K562 (cell line): Measurements from ENCODE around the gene CRABP2. TPM values are rescaled to one million over a fixed set of nuclear protein-coding genes. Genes with fewer than 3 reads are reported as not detected.

Experiments used
- ATAC-seq: fragments of 200-7000 bp; cut with Tn5 transposase; 3 replicates; pipeline ENCODE4 v1.9.1; 2020; ENCODE audit warnings: moderate library complexity
- BruUV-seq: library from RNA; stranded (reverse); fragments of 400-500 nt; replicated peaks from 2 replicates; lab custom pipeline; 2021; lab: Mats Ljungman, UMichigan
- CTCF ChIA-PET: fragments of 300-600 bp; formaldehyde crosslinking; extraction: SDS; loops from one replicate; lab custom pipeline; 2021; ENCODE audit warnings: low intra/inter-chr PET ratio; lab: Yijun Ruan, JAX
- POLR2A ChIA-PET: fragments of 300-600, 350-650 bp; sonication (Branson Sonifier 250); formaldehyde crosslinking; extraction: SDS; loops from one replicate; lab custom pipeline; 2021; ENCODE audit warnings: antibody characterized with exemption, inconsistent platforms; lab: Yijun Ruan, JAX
- DNase-seq, 4 experiments: peaks; one replicate each; pipeline versions ENCODE4 v3.0.0 to v3.0.0-alpha.2; 2011 to 2018; ENCODE audit warnings: low spot score in 3 of 4, mixed read lengths in 3 of 4; ENCODE audit errors: extremely low read depth in 1 of 4
- FAIRE-seq: peaks from 2 replicates; lab custom pipeline; 2011; peaks lifted over from hg19 to GRCh38; lab: Jason Lieb, UNC
- H2AFZ ChIP-seq: 2 replicates; pipeline ENCODE4 v1.6.0; 2011; ENCODE audit warnings: low read depth, low read length, control low read depth, inconsistent platforms
- H3K27ac ChIP-seq: fragments of 200-600 bp; 3 replicates; pipeline ENCODE4 v1.8.0; 2011; ENCODE audit warnings: low read depth, mild to moderate bottlenecking, control low read depth, inconsistent platforms, low read length, moderate library complexity, mixed read lengths; ENCODE audit errors: extremely low read depth
- H3K27me3 ChIP-seq, 2 experiments: fragments of 300-600 bp in 1 of 2; 2 replicates in 1 of 2; 3 replicates in 1 of 2; pipeline versions ENCODE4 v1.6.0 to v1.8.0; 2011; ENCODE audit warnings: inconsistent platforms in 2 of 2, low read length in 2 of 2, mild to moderate bottlenecking in 1 of 2, mixed read lengths in 1 of 2, moderate library complexity in 1 of 2; ENCODE audit not compliant: control insufficient read depth in 2 of 2, insufficient read depth in 2 of 2
- H3K36me3 ChIP-seq: fragments of 300-600 bp; 3 replicates; pipeline ENCODE4 v1.8.0; 2011; ENCODE audit warnings: mild to moderate bottlenecking, low read length, inconsistent platforms; ENCODE audit not compliant: control insufficient read depth, insufficient read depth
- H3K4me1 ChIP-seq, 2 experiments: fragments of 200-600 bp in 1 of 2; replicated peaks in 1 of 2; 2 replicates in 1 of 2; 3 replicates in 1 of 2; pipeline versions ENCODE4 v1.5.1 to v1.8.0; 2011; ENCODE audit warnings: inconsistent platforms in 2 of 2, low read length in 2 of 2, mild to moderate bottlenecking in 1 of 2, mixed read lengths in 1 of 2, moderate library complexity in 1 of 2; ENCODE audit not compliant: control insufficient read depth in 2 of 2, insufficient read depth in 2 of 2
- H3K4me2 ChIP-seq: 2 replicates; pipeline ENCODE4 v1.6.1; 2011; ENCODE audit warnings: low read length, control low read depth, inconsistent platforms, mixed read lengths; ENCODE audit not compliant: insufficient read depth
- H3K4me3 ChIP-seq: fragments of 200-600 bp; sonication (generic), shearing (Covaris generic); 2 replicates; pipeline ENCODE4 v1.5.1; 2016; ENCODE audit warnings: control low read depth, inconsistent platforms
- H3K79me2 ChIP-seq: fragments of 200-600 bp; 3 replicates; pipeline ENCODE4 v1.8.0; 2011; ENCODE audit warnings: low read length, inconsistent platforms; ENCODE audit not compliant: control insufficient read depth, insufficient read depth
- H3K9ac ChIP-seq, 2 experiments: 2 replicates each; pipeline versions ENCODE4 v1.6.0 to v1.6.1; 2011; ENCODE audit warnings: low read depth in 2 of 2, low read length in 2 of 2, control low read depth in 1 of 2, inconsistent platforms in 1 of 2, mild to moderate bottlenecking in 1 of 2, mixed read lengths in 1 of 2; ENCODE audit not compliant: insufficient read depth in 1 of 2
- H3K9me1 ChIP-seq: one replicate; pipeline ENCODE4 v1.6.0; 2011; ENCODE audit warnings: inconsistent platforms, mild to moderate bottlenecking, low read length, moderate library complexity; ENCODE audit not compliant: control insufficient read depth, insufficient read depth
- H3K9me3 ChIP-seq: replicated peaks from 2 replicates; pipeline ENCODE4 v1.5.1; 2011; ENCODE audit warnings: low read depth, low read length, inconsistent platforms; ENCODE audit not compliant: control insufficient read depth, insufficient read depth
- H4K20me1 ChIP-seq: replicated peaks from 2 replicates; pipeline ENCODE4 v1.6.1; 2011; ENCODE audit warnings: low read length, inconsistent platforms, mixed read lengths; ENCODE audit not compliant: control insufficient read depth, insufficient read depth
- CREB1 ChIP-seq, 2 experiments: sonication (generic) in 1 of 2; formaldehyde crosslinking in 1 of 2; IDR thresholded peaks; 2 replicates each; pipeline versions ENCODE4 v1.6.1 to v1.8.0; 2012 to 2022; ENCODE audit warnings: inconsistent platforms in 1 of 2, mild to moderate bottlenecking in 1 of 2, missing genetic modification reagents in 1 of 2, moderate library complexity in 1 of 2
- CTCFL ChIP-seq: IDR thresholded peaks from 2 replicates; pipeline ENCODE4 v1.6.1; 2011; ENCODE audit warnings: borderline replicate concordance, low read depth, mild to moderate bottlenecking, moderate library complexity, low read length; ENCODE audit not compliant: insufficient read depth, poor library complexity, severe bottlenecking
- HES1 ChIP-seq: fragments of 450-650 bp; IDR thresholded peaks from 2 replicates; pipeline ENCODE4 v1.6.1; 2016; ENCODE audit warnings: low read depth, mild to moderate bottlenecking, moderate library complexity
- RB1 ChIP-seq: fragments of 450-650 bp; IDR thresholded peaks from 2 replicates; pipeline ENCODE4 v1.6.1; 2017; ENCODE audit warnings: low read depth, mild to moderate bottlenecking
- SIN3A ChIP-seq, 2 experiments: fragments of 150-350 bp in 1 of 2; IDR thresholded peaks; 2 replicates each; pipeline ENCODE4 v1.6.1; 2011 to 2016; ENCODE audit warnings: borderline replicate concordance in 2 of 2, low read depth in 2 of 2, low read length in 2 of 2, mild to moderate bottlenecking in 2 of 2, moderate library complexity in 2 of 2; ENCODE audit not compliant: control insufficient read depth in 1 of 2
- SNRNP70 ChIP-seq: fragments of 200-400 bp; formaldehyde crosslinking; optimal IDR thresholded peaks from 2 replicates; pipeline ENCODE3; 2017; ENCODE audit warnings: low read depth, low read length
- STAT5B ChIP-seq: fragments of 250-450 bp; sonication (Bioruptor Pico); IDR thresholded peaks from 2 replicates; pipeline ENCODE4 v1.8.0; 2021; ENCODE audit warnings: mild to moderate bottlenecking, inconsistent platforms
- STAT6 ChIP-seq: sonication (generic); formaldehyde crosslinking; IDR thresholded peaks from 2 replicates; pipeline ENCODE4 v1.8.1; 2023; ENCODE audit warnings: mild to moderate bottlenecking, missing genetic modification reagents
- YY1 ChIP-seq, 3 experiments: IDR thresholded peaks; 2 replicates each; pipeline ENCODE4 v1.6.1; 2011; ENCODE audit warnings: low read length in 2 of 3, mild to moderate bottlenecking in 2 of 3, moderate library complexity in 2 of 3, borderline replicate concordance in 1 of 3, control low read depth in 1 of 3, low read depth in 1 of 3; ENCODE audit not compliant: insufficient read depth in 3 of 3, insufficient replicate concordance in 2 of 3, control insufficient read depth in 1 of 3, insufficient read length in 1 of 3; ENCODE audit errors: extremely low read depth in 1 of 3
- ZKSCAN8 ChIP-seq: fragments of 200-800 bp; sonication (Bioruptor generic); IDR thresholded peaks from 2 replicates; pipeline ENCODE4 v1.6.1; 2016; ENCODE audit warnings: missing genetic modification characterization, missing compliant biosample characterization
- WGBS: fragments of 100-300 bp; shearing (Covaris generic); methylation state at CpG from one replicate; pipeline ENCODE4 v1.1.6; 2016; ENCODE audit warnings: low coverage, mixed read lengths; ENCODE audit not compliant: insufficient coverage; ENCODE audit errors: missing lambda C conversion rate; 5-methylcytosine and 5-hydroxymethylcytosine counted together
- in situ Hi-C: fragments of 300-500 bp; cut with MboI; formaldehyde crosslinking; loops from 4 replicates; pipeline ENCODE4 v1.15.0; 2018; ENCODE audit warnings: inconsistent platforms, mixed read lengths
- intact Hi-C: fragments of 100-400 bp; cut with micrococcal nuclease; formaldehyde crosslinking; loops from 2 replicates; pipeline ENCODE4 v1.14.2; 2022
- polyA plus RNA-seq, 8 experiments: library from polyadenylated mRNA; depleted of rRNA in 4 of 8; stranded (reverse) in 5 of 8; unstranded in 3 of 8; fragments of >200 nt; fragmentation: Nextera tagmentation in 2 of 8; fragmentation: Illumina TruSeq in 1 of 8; extraction: Ambion mirVana in 2 of 8; extraction: Trizol in 1 of 8; gene quantifications; 2 replicates each; pipeline versions ENCODE4 v1.2.1 to v1.2.3, GENCODE V29; 2011 to 2014; ENCODE audit warnings: inconsistent platforms in 1 of 8, missing spikeins in 1 of 8
- total RNA-seq, 7 experiments: library from RNA; depleted of rRNA in 6 of 7; stranded (reverse); fragments of >200 nt in 6 of 7; fragmentation: Illumina TruSeq in 2 of 7; extraction: Trizol in 2 of 7; gene quantifications; 2 replicates each; pipeline versions ENCODE4 v1.2.1 to v1.2.3, GENCODE V29; 2011 to 2021; ENCODE audit warnings: low replicate concordance in 1 of 7

CRABP2 gene
- total and polyA plus RNA-seq, 9 of the 15 experiments (the other 6 are each of a cell fraction or from before 2014, with no cell fraction given): 0.30 to 2.5 (median 0.82) TPM

- peaks cover 60% of the 10 kb centered on the region; the same call in 2 of the 3 replicates for H3K36me3 ChIP-seq
- CTCF ChIA-PET: interaction anchor here (0.7 to 5.1 kb wide), 7 partner anchors 21 to 272 kb away, joined by 3 to 110 read pairs (median 12); partner anchors contain the start of gene NES
- H3K27ac ChIP-seq: peak overlapping the region; percentile 68
- H3K9me1 ChIP-seq: peaks cover 56% of the 10 kb centered on the region
- FAIRE-seq (peak; percentile 6), DNase-seq (peak; percentile 76 to 84 (median 80)), ATAC-seq (peak; percentile 41)
- H3K4me2 ChIP-seq: peak overlapping the region; percentile 93
- H4K20me1 ChIP-seq: peaks cover 76% of the 10 kb centered on the region
- 40% methylated on average over 44 of the region's 54 CpGs for WGBS
- in situ Hi-C loops (no loop called here), intact Hi-C loops (loop anchor here (1.0 kb wide), 1 partner anchor 30 kb away; no protein-coding TSS in a partner anchor)
- no peaks in the 10 kb centered on the region for H3K27me3 ChIP-seq
- H3K79me2 ChIP-seq: peaks cover 88% of the 10 kb centered on the region
- POLR2A ChIA-PET: interaction anchor here (0.6 to 1.4 kb wide), 2 partner anchors 21 to 70 kb away, joined by 3 to 5 read pairs; no protein-coding TSS in a partner anchor
- no TSS peak for BruUV-seq
- H3K4me3 ChIP-seq: peak overlapping the region; percentile 19; the same call in 1 of the 2 replicates
- H3K9me3 ChIP-seq: no peaks in the 10 kb centered on the region
- H3K9ac ChIP-seq: peak overlapping the region; percentile 77 to 92
- no peak overlapping the region for H2AFZ ChIP-seq
- peaks cover 41 to 60% of the 10 kb centered on the region in 2 experiments for H3K4me1 ChIP-seq
- TF ChIP-seq CTCFL (peak; percentile 4), RB1 (peak; percentile 72; the same call in 1 of the 2 replicates), STAT5B (no peak), HES1 (no peak), SNRNP70 (no peak), YY1 (IDR thresholded peaks at IDR 0.05; ENCODE audit: borderline replicate concordance in 1 of 3, control insufficient read depth in 1 of 3, extremely low read depth in 1 of 3, insufficient read depth in 3 of 3, insufficient read length in 1 of 3, insufficient replicate concordance in 2 of 3, low read depth in 1 of 3, low read length in 2 of 3) (peak in 2 of 3 experiments; percentile 9 to 28), STAT6 (0 out of 2 replicates have a peak, but pooled peaks have one; percentile 72), SIN3A (IDR thresholded peaks at IDR 0.05; ENCODE audit: borderline replicate concordance in 2 of 2, control insufficient read depth in 1 of 2, low read depth in 2 of 2, low read length in 2 of 2) (no peak), CREB1 (IDR thresholded peaks at IDR 0.05) (no peak), CREB1 (CRISPR knock-in tag; IDR thresholded peaks at IDR 0.05) (no peak), ZKSCAN8 (CRISPR knock-in tag) (no peak)
These were observed 48.3 kb downstream of the CRABP2 start for GRCh38 chr1:156656806-156657740.
